B cell (primary cell): ENCODE results near the gene FATE1. TPM values are rescaled to one million over a fixed set of nuclear protein-coding genes. Genes with fewer than 3 reads are reported as not detected.

Experiments
- ATAC-seq: fragments of 200-7000 bp; cut with Tn5 transposase; one replicate; pipeline ENCODE4 v1.10.0; 2021; ENCODE audit warnings: low read depth, mild to moderate bottlenecking, moderate number of reproducible peaks, moderate library complexity
- CTCF ChIA-PET: fragments of 350-600 bp; sonication (Branson Sonifier 250); formaldehyde crosslinking; loops from one replicate; lab custom pipeline; 2021; ENCODE audit warnings: antibody characterized with exemption, inconsistent platforms; lab: Charles Lee
- POLR2A ChIA-PET: fragments of 350-600 bp; sonication (Branson Sonifier 250); formaldehyde crosslinking; loops from one replicate; lab custom pipeline; 2021; ENCODE audit warnings: antibody characterized with exemption; lab: Charles Lee
- DNase-seq: peaks from one replicate; pipeline ENCODE4 v3.0.0; 2013
- H2AFZ ChIP-seq: 2 replicates; pipeline ENCODE4 v1.6.1; 2012; ENCODE audit warnings: mild to moderate bottlenecking, low read depth, low read length; ENCODE audit not compliant: insufficient read depth, poor library complexity, severe bottlenecking
- H3K27ac ChIP-seq, 2 donors: 1 replicate in 1 of 2; 2 replicates in 1 of 2; pipeline ENCODE4 v1.5.1; 2012 to 2013; ENCODE audit warnings: low read length in 2 of 2, mild to moderate bottlenecking in 2 of 2, moderate library complexity in 1 of 2
- H3K27me3 ChIP-seq, 4 experiments: fragments of 200-600 bp in 1 of 4; sonication (generic) in 1 of 4; replicated peaks in 1 of 4; 1 replicate in 2 of 4; 2 replicates in 2 of 4; pipeline versions ENCODE4 v1.6.1 to v1.7.0; 2013 to 2016; ENCODE audit warnings: low read length in 3 of 4, mild to moderate bottlenecking in 2 of 4, mixed read lengths in 1 of 4, moderate library complexity in 1 of 4; ENCODE audit not compliant: insufficient read depth in 4 of 4, control insufficient read depth in 3 of 4; ENCODE audit errors: control extremely low read depth in 1 of 4
- H3K36me3 ChIP-seq, 2 experiments: replicated peaks in 1 of 2; 1 replicate in 1 of 2; 2 replicates in 1 of 2; pipeline versions ENCODE4 v1.6.1 to v1.7.1; 2013; ENCODE audit warnings: low read length in 1 of 2; ENCODE audit not compliant: insufficient read depth in 2 of 2, control insufficient read depth in 1 of 2; ENCODE audit errors: control extremely low read depth in 1 of 2, extremely low read depth in 1 of 2
- H3K4me1 ChIP-seq, 2 donors: fragments of 200-600 bp in 1 of 2; sonication (generic) in 1 of 2; 1 replicate in 1 of 2; 2 replicates in 1 of 2; pipeline versions ENCODE4 v1.5.1 to v1.6.1; 2013 to 2017; ENCODE audit warnings: low read length in 2 of 2; ENCODE audit not compliant: control insufficient read depth in 2 of 2, insufficient read depth in 2 of 2
- H3K4me2 ChIP-seq: replicated peaks from 2 replicates; pipeline ENCODE3; 2012; ENCODE audit warnings: mild to moderate bottlenecking, low read depth, low read length; ENCODE audit not compliant: poor library complexity, severe bottlenecking
- H3K4me3 ChIP-seq, 5 experiments: fragments of 200-600 bp in 1 of 5; sonication (generic) in 1 of 5; 1 replicate in 3 of 5; 2 replicates in 2 of 5; pipeline versions ENCODE4 v1.5.1 to v1.7.0; 2011 to 2016; ENCODE audit warnings: low read length in 4 of 5, mild to moderate bottlenecking in 4 of 5, low read depth in 2 of 5, control low read depth in 1 of 5, moderate library complexity in 1 of 5; ENCODE audit not compliant: insufficient read depth in 1 of 5; ENCODE audit errors: control extremely low read depth in 1 of 5, extremely low read depth in 1 of 5
- H3K79me2 ChIP-seq: fragments of 200-600 bp; sonication (generic); one replicate; pipeline ENCODE4 v1.6.0; 2016; ENCODE audit warnings: low read length; ENCODE audit not compliant: control insufficient read depth, insufficient read depth
- H3K9ac ChIP-seq: fragments of 200-600 bp; sonication (generic); 2 replicates; pipeline ENCODE4 v1.6.1; 2017; ENCODE audit warnings: mild to moderate bottlenecking, low read length, moderate library complexity
- H3K9me3 ChIP-seq, 3 donors: one replicate each; pipeline versions ENCODE4 v1.6.1 to v1.7.1; 2013; ENCODE audit warnings: low read length in 2 of 3; ENCODE audit not compliant: control insufficient read depth in 2 of 3, insufficient read depth in 1 of 3; ENCODE audit errors: control extremely low read depth in 1 of 3
- H4K20me1 ChIP-seq: 2 replicates; pipeline ENCODE4 v1.6.0; 2012; ENCODE audit warnings: mild to moderate bottlenecking, low read length; ENCODE audit not compliant: insufficient read depth, control insufficient read depth, poor library complexity, severe bottlenecking
- H3K27ac Mint-ChIP-seq: one replicate; pipeline ENCODE4 v1.8.0; 2021; ENCODE audit warnings: mixed read lengths
- H3K27me3 Mint-ChIP-seq: one replicate; pipeline ENCODE4 v1.8.0; 2021; ENCODE audit warnings: mixed read lengths
- H3K4me1 Mint-ChIP-seq: one replicate; pipeline ENCODE4 v1.8.0; 2021; ENCODE audit warnings: mixed read lengths
- H3K4me3 Mint-ChIP-seq: one replicate; pipeline ENCODE4 v1.8.0; 2021; ENCODE audit warnings: mixed read lengths
- H3K9me3 Mint-ChIP-seq: one replicate; pipeline ENCODE4 v1.8.0; 2022; ENCODE audit warnings: mixed read lengths; ENCODE audit not compliant: insufficient read depth
- CTCF ChIP-seq: fragments of 200-600 bp; IDR thresholded peaks from one replicate; pipeline ENCODE4 v1.8.0; 2022; ENCODE audit warnings: antibody characterized with exemption, mild to moderate bottlenecking
- EZH2 ChIP-seq: IDR thresholded peaks from 2 replicates; pipeline ENCODE4 v1.6.1; 2012; ENCODE audit warnings: borderline replicate concordance, low read depth, mild to moderate bottlenecking, moderate library complexity, low read length; ENCODE audit not compliant: insufficient read depth, poor library complexity, severe bottlenecking
- WGBS: methylation state at CpG from one replicate; pipeline ENCODE4 v1.1.5; 2013; ENCODE audit warnings: missing lambda C conversion rate; ENCODE audit not compliant: insufficient coverage; 5-methylcytosine and 5-hydroxymethylcytosine counted together
- intact Hi-C: fragments of 100-400 bp; cut with micrococcal nuclease; formaldehyde crosslinking; loops from one replicate; pipeline ENCODE4 v1.10.0; 2022
- polyA plus RNA-seq: library from polyadenylated mRNA; depleted of rRNA; stranded (reverse); fragments of >200 nt; gene quantifications from 2 replicates; pipeline ENCODE4 v1.2.3, GENCODE V29; 2012
- total RNA-seq, 2 donors: library from RNA; stranded (reverse); fragments of 120-200 nt in 1 of 2; gene quantifications; 1 replicate in 1 of 2; 2 replicates in 1 of 2; pipeline versions ENCODE4 v1.2.3 to v1.2.4, GENCODE V29; 2013 to 2022

FATE1 gene
- total and polyA plus RNA-seq, 2 donors (not counting 1 experiment from before 2014, with no cell fraction given), result not detected

GRCh38 chrX:151722241-151722846 is 6.5 kb downstream of the FATE1 start:
- 89% methylated on average over 3 of the region's 24 CpGs for WGBS
- no peak overlapping the region for H3K4me3 Mint-ChIP-seq

More at GRCh38 chrX:151722241-151722846, 6.5 kb downstream of the FATE1 start:
- Histone ChIP-seq H3K27me3 (no peaks in the 10 kb centered on the region), H3K9ac (no peak overlapping the region), H2AFZ (no peak overlapping the region), H3K4me1 (no peaks in the 10 kb centered on the region), H4K20me1 (no peaks in the 10 kb centered on the region), H3K9me3 (no peaks in the 10 kb centered on the region), H3K36me3 (no peaks in the 10 kb centered on the region), H3K4me2 (no peak overlapping the region), H3K4me3 (no peak overlapping the region), H3K79me2 (no peaks in the 10 kb centered on the region), H3K27ac (no peak overlapping the region)
- ChIA-PET CTCF (no interaction called here), POLR2A (no interaction called here)
- Mint-ChIP-seq H3K27ac (no peak overlapping the region), H3K4me1 (no peaks in the 10 kb centered on the region), H3K27me3 (no peaks in the 10 kb centered on the region), H3K9me3 (no peaks in the 10 kb centered on the region)
- ATAC-seq (no peak), DNase-seq (no peak)
- intact Hi-C loops, result no loop called here
- no peak for TF ChIP-seq EZH2
- TF ChIP-seq CTCF, result no peak
